HL-60 (cell line): ENCODE measurements around the gene ZNF579.

ENCODE experiments used
- POLR2AphosphoS5 ChIP-seq: IDR thresholded peaks from 2 replicates; pipeline ENCODE4 v1.6.1; 2012; ENCODE audit warnings: low read depth
- TF ChIP-seq, protein P1 (sequence below): IDR thresholded peaks from one replicate; pipeline ENCODE4 v1.5.1; 2011; ENCODE audit warnings: low read length, control low read depth, inconsistent platforms; ENCODE audit not compliant: insufficient read depth

DNA sequence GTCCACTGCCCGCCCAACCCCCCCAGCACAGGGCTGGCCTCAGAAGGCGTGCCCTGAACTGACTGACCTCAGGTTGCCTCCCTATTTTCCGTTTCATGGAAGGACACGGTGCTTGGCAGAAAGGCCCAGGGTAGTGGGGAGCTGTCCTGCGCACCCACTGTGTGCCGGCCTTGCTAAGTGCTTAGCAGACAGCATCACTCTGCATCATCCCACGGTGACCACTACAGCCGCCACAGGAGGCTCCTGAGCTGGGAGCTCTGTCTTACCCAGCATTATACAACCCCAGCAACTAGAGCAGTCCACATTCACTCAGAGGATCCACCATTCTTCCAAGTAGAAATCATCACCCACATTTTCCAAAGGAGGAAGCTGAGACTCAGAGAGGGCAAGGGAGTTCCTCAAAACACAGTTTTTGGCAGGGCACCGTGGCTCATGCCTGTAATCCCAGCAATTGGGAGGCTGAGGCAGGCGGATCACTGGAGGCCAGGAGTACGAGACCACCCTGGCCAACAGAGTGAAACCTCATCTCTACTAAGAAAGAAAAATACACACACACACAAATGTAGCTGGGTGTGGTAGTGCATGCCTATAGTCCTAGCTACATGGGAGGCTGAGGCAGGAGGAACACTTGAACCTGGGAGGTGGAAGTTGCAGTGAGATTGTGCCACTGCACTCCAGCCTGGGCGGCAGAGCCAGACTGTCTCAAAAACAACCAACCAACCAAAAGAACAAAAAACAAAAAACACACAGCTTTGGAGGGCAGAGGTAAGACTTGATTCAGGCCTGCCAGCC is 45.3 kb downstream of the ZNF579 start:
- TF ChIP-seq, protein P1, sequence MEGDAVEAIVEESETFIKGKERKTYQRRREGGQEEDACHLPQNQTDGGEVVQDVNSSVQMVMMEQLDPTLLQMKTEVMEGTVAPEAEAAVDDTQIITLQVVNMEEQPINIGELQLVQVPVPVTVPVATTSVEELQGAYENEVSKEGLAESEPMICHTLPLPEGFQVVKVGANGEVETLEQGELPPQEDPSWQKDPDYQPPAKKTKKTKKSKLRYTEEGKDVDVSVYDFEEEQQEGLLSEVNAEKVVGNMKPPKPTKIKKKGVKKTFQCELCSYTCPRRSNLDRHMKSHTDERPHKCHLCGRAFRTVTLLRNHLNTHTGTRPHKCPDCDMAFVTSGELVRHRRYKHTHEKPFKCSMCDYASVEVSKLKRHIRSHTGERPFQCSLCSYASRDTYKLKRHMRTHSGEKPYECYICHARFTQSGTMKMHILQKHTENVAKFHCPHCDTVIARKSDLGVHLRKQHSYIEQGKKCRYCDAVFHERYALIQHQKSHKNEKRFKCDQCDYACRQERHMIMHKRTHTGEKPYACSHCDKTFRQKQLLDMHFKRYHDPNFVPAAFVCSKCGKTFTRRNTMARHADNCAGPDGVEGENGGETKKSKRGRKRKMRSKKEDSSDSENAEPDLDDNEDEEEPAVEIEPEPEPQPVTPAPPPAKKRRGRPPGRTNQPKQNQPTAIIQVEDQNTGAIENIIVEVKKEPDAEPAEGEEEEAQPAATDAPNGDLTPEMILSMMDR = no peak
- no peak for TF ChIP-seq POLR2AphosphoS5
